Neural crest cell (in vitro differentiated cells): ENCODE measurements around the gene TGFBR2. TPM values are rescaled to one million over a fixed set of nuclear protein-coding genes. Genes with fewer than 3 reads are reported as not detected.

ENCODE experiments used
- DNase-seq: peaks from one replicate; pipeline ENCODE4 v3.0.0; 2021; ENCODE audit warnings: low read depth, mixed read lengths, low spot score
- H3K27ac Mint-ChIP-seq: one replicate; pipeline ENCODE4 v1.8.0; 2021; ENCODE audit warnings: mild to moderate bottlenecking, mixed read lengths; ENCODE audit not compliant: unreplicated experiment
- H3K27me3 Mint-ChIP-seq: 2 replicates; pipeline ENCODE4 v1.8.0; 2021; ENCODE audit warnings: low read depth, mild to moderate bottlenecking, mixed read lengths
- H3K36me3 Mint-ChIP-seq: 2 replicates; pipeline ENCODE4 v1.8.0; 2021; ENCODE audit warnings: low read depth, mild to moderate bottlenecking, mixed read lengths
- H3K4me1 Mint-ChIP-seq: 2 replicates; pipeline ENCODE4 v1.8.0; 2021; ENCODE audit warnings: mixed read lengths
- H3K4me3 Mint-ChIP-seq: one replicate; pipeline ENCODE4 v1.8.0; 2021; ENCODE audit warnings: mild to moderate bottlenecking, mixed read lengths
- H3K9me3 Mint-ChIP-seq: 2 replicates; pipeline ENCODE4 v1.8.0; 2021; ENCODE audit warnings: mixed read lengths
- total RNA-seq: library from RNA; stranded (reverse); gene quantifications from 2 replicates; pipeline ENCODE4 v1.2.1, GENCODE V29; 2021
- TF ChIP-seq, protein P1 (sequence below): fragments of 200-600 bp; sonication (generic); conservative IDR thresholded peaks from 2 replicates; pipeline ENCODE4 v1.5.0; 2021; ENCODE audit warnings: antibody characterized with exemption, mild to moderate bottlenecking

Gene TGFBR2
- total RNA-seq, 1 donor from 2014 or later, result 8.7 TPM

- no peak for DNase-seq
- H3K4me1 Mint-ChIP-seq, result peaks cover 14% of the 10 kb centered on the region
- H3K27me3 Mint-ChIP-seq, result no peaks in the 10 kb centered on the region
- H3K4me3 Mint-ChIP-seq, result no peak overlapping the region
- no peaks in the 10 kb centered on the region for H3K9me3 Mint-ChIP-seq
- H3K27ac Mint-ChIP-seq, result no peak overlapping the region
- peaks cover 6% of the 10 kb centered on the region for H3K36me3 Mint-ChIP-seq
- TF ChIP-seq, protein P1, sequence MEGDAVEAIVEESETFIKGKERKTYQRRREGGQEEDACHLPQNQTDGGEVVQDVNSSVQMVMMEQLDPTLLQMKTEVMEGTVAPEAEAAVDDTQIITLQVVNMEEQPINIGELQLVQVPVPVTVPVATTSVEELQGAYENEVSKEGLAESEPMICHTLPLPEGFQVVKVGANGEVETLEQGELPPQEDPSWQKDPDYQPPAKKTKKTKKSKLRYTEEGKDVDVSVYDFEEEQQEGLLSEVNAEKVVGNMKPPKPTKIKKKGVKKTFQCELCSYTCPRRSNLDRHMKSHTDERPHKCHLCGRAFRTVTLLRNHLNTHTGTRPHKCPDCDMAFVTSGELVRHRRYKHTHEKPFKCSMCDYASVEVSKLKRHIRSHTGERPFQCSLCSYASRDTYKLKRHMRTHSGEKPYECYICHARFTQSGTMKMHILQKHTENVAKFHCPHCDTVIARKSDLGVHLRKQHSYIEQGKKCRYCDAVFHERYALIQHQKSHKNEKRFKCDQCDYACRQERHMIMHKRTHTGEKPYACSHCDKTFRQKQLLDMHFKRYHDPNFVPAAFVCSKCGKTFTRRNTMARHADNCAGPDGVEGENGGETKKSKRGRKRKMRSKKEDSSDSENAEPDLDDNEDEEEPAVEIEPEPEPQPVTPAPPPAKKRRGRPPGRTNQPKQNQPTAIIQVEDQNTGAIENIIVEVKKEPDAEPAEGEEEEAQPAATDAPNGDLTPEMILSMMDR, result no peak
Measured at GRCh38 chr3:30696403-30696819, 90.0 kb downstream of the TGFBR2 start.

GRCh38 chr3:30696896-30697295 is 90.5 kb downstream of the TGFBR2 start:
- no peak for DNase-seq
- TF ChIP-seq, protein P1, result no peak
- no peak overlapping the region for H3K4me3 Mint-ChIP-seq
- H3K9me3 Mint-ChIP-seq, result no peaks in the 10 kb centered on the region
- peaks cover 14% of the 10 kb centered on the region for H3K4me1 Mint-ChIP-seq
- H3K27me3 Mint-ChIP-seq, result no peaks in the 10 kb centered on the region
- no peak overlapping the region for H3K27ac Mint-ChIP-seq
- H3K36me3 Mint-ChIP-seq, result peaks cover 6% of the 10 kb centered on the region

GRCh38 chr3:30698549-30698948 is 92.1 kb downstream of the TGFBR2 start:
- H3K9me3 Mint-ChIP-seq, result peaks cover 11% of the 10 kb centered on the region
- TF ChIP-seq, protein P1, result no peak
- no peak overlapping the region for H3K4me3 Mint-ChIP-seq
- no peak overlapping the region for H3K27ac Mint-ChIP-seq
- DNase-seq, result no peak
- H3K4me1 Mint-ChIP-seq, result peaks cover 2% of the 10 kb centered on the region
- peaks cover 15% of the 10 kb centered on the region for H3K36me3 Mint-ChIP-seq
- H3K27me3 Mint-ChIP-seq, result no peaks in the 10 kb centered on the region

DNA sequence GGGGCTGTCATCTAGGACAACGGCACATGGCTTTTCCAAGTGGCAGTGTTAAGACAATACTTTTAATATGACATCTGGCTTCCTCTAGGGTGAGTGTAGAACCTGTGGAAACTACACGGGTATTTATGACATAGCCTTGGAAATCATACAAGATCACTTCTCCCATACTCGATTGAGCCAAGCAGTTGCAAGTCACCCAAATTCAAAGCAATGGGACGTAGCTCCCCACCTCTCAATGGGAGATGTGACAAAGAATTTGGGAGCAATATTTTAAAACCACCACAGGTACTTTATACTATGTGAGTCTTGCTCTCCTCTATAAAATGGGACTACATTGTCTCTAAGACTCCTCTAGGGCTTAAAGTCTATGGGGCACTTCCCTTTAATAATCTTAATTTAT is 93.5 kb downstream of the TGFBR2 start:
- DNase-seq, result no peak
- TF ChIP-seq, protein P1, result no peak
- H3K36me3 Mint-ChIP-seq, result peaks cover 16% of the 10 kb centered on the region
- H3K27ac Mint-ChIP-seq, result no peak overlapping the region
- H3K4me3 Mint-ChIP-seq, result no peak overlapping the region
- no peaks in the 10 kb centered on the region for H3K27me3 Mint-ChIP-seq
- H3K9me3 Mint-ChIP-seq, result peaks cover 14% of the 10 kb centered on the region
- H3K4me1 Mint-ChIP-seq, result no peaks in the 10 kb centered on the region

- no peaks in the 10 kb centered on the region for H3K4me1 Mint-ChIP-seq
- DNase-seq, result no peak
Measured at GRCh38 chr3:30700702-30701321, 94.4 kb downstream of the TGFBR2 start.

More at GRCh38 chr3:30700702-30701321, 94.4 kb downstream of the TGFBR2 start:
- no peak overlapping the region for H3K27ac Mint-ChIP-seq
- TF ChIP-seq, protein P1, result no peak
- H3K27me3 Mint-ChIP-seq, result no peaks in the 10 kb centered on the region
- peaks cover 17% of the 10 kb centered on the region for H3K36me3 Mint-ChIP-seq
- H3K9me3 Mint-ChIP-seq, result peaks cover 17% of the 10 kb centered on the region
- H3K4me3 Mint-ChIP-seq, result no peak overlapping the region
